ENCODE data around the gene RAB7B. TPM values are rescaled to one million over a fixed set of nuclear protein-coding genes. Genes with fewer than 3 reads are reported as not detected.

The RAB7B gene
- total RNA-seq, 5 donors from 2014 or later (not counting 1 experiment from before 2014, with no cell fraction given), result 0.15 to 0.22 TPM; not detected in 3

GRCh38 chr1:205943245-205943644 lies 60.0 kb downstream of the RAB7B start, which contains the start of gene SLC26A9:
Gene SLC26A9, minus strand, starts transcription at chr1:205943456. Its CDS starts 7,636 bp downstream, at chr1:205935820.
- ATAC-seq (replicated peaks in 1 of 4) (no peak), DNase-seq (no peak)
- peaks cover 53 to 69% of the 10 kb centered on the region in 2 donors for H3K27me3 Mint-ChIP-seq
- no peaks in the 10 kb centered on the region for H3K4me1 Mint-ChIP-seq
- 100% methylated on average over 1 of the region's 7 CpGs for WGBS (ENCODE audit: insufficient coverage)
- Histone ChIP-seq H3K9me3 (no peaks in the 10 kb centered on the region), H3K27me3 (replicated peaks in 1 of 2; ENCODE audit: control insufficient read depth in 2 of 2, extremely low read depth in 1 of 2, insufficient read depth in 2 of 2, low read length in 1 of 2) (peaks cover 0 to 68% of the 10 kb centered on the region in 2 experiments), H3K36me3 (ENCODE audit: control insufficient read depth in 2 of 2, extremely low read depth in 1 of 2, insufficient read depth in 1 of 2, low read length in 1 of 2) (no peaks in the 10 kb centered on the region), H3K4me3 (ENCODE audit: control insufficient read depth in 1 of 2, extremely low read depth in 1 of 2, low read length in 1 of 2) (no peak within 1 kb of the TSS), H3K27ac (ENCODE audit: low read length) (no peak within 1 kb of the TSS), H3K4me1 (ENCODE audit: control insufficient read depth in 1 of 2, extremely low read depth in 1 of 2, insufficient read depth in 2 of 2, low read length in 2 of 2) (no peaks in the 10 kb centered on the region)
- ChIA-PET CTCF (no interaction called here), POLR2A (no interaction called here)
- H3K36me3 Mint-ChIP-seq, result no peaks in the 10 kb centered on the region
- H3K9me3 Mint-ChIP-seq, result no peaks in the 10 kb centered on the region
- H3K4me3 Mint-ChIP-seq, result no peak within 1 kb of the TSS
- H3K27ac Mint-ChIP-seq, result no peak within 1 kb of the TSS

GRCh38 chr1:205942631-205943159 lies 60.5 kb downstream of the RAB7B start:
- Mint-ChIP-seq H3K36me3 (no peaks in the 10 kb centered on the region), H3K9me3 (no peaks in the 10 kb centered on the region), H3K27ac (no peak overlapping the region), H3K4me3 (no peak overlapping the region), H3K4me1 (no peaks in the 10 kb centered on the region), H3K27me3 (peaks cover 57 to 71% of the 10 kb centered on the region in 2 donors)
- no peaks in the 10 kb centered on the region for H3K4me1 ChIP-seq (ENCODE audit: control insufficient read depth in 1 of 2, extremely low read depth in 1 of 2, insufficient read depth in 2 of 2, low read length in 2 of 2)
- ChIA-PET CTCF (no interaction called here), POLR2A (no interaction called here)
- H3K4me3 ChIP-seq (ENCODE audit: control insufficient read depth in 1 of 2, extremely low read depth in 1 of 2, low read length in 1 of 2), result no peak overlapping the region
- no peak overlapping the region for H3K27ac ChIP-seq (ENCODE audit: low read length)
- no peaks in the 10 kb centered on the region for H3K9me3 ChIP-seq
- no peak for ATAC-seq (replicated peaks in 1 of 4)
- no peak for DNase-seq
- WGBS (ENCODE audit: insufficient coverage), result 66% methylated on average over 3 of the region's 12 CpGs
- no peaks in the 10 kb centered on the region for H3K36me3 ChIP-seq (ENCODE audit: control insufficient read depth in 2 of 2, extremely low read depth in 1 of 2, insufficient read depth in 1 of 2, low read length in 1 of 2)
- H3K27me3 ChIP-seq (replicated peaks in 1 of 2; ENCODE audit: control insufficient read depth in 2 of 2, extremely low read depth in 1 of 2, insufficient read depth in 2 of 2, low read length in 1 of 2), result peaks cover 0 to 67% of the 10 kb centered on the region in 2 experiments

- Mint-ChIP-seq H3K9me3 (no peaks in the 10 kb centered on the region), H3K27ac (no peak overlapping the region), H3K4me3 (no peak overlapping the region), H3K36me3 (no peaks in the 10 kb centered on the region), H3K27me3 (peaks cover 67 to 76% of the 10 kb centered on the region in 2 donors), H3K4me1 (no peaks in the 10 kb centered on the region)
- ATAC-seq (replicated peaks in 1 of 4) (no peak), DNase-seq (no peak)
- WGBS (ENCODE audit: insufficient coverage), result 67% methylated on average over 3 of the region's 5 CpGs
- ChIA-PET CTCF (no interaction called here), POLR2A (no interaction called here)
- Histone ChIP-seq H3K27me3 (replicated peaks in 1 of 2; ENCODE audit: control insufficient read depth in 2 of 2, extremely low read depth in 1 of 2, insufficient read depth in 2 of 2, low read length in 1 of 2) (peaks cover 0 to 71% of the 10 kb centered on the region in 2 experiments), H3K9me3 (no peaks in the 10 kb centered on the region), H3K4me3 (ENCODE audit: control insufficient read depth in 1 of 2, extremely low read depth in 1 of 2, low read length in 1 of 2) (no peak overlapping the region), H3K27ac (ENCODE audit: low read length) (no peak overlapping the region), H3K36me3 (ENCODE audit: control insufficient read depth in 2 of 2, extremely low read depth in 1 of 2, insufficient read depth in 1 of 2, low read length in 1 of 2) (no peaks in the 10 kb centered on the region), H3K4me1 (ENCODE audit: control insufficient read depth in 1 of 2, extremely low read depth in 1 of 2, insufficient read depth in 2 of 2, low read length in 2 of 2) (no peaks in the 10 kb centered on the region)
Observed at GRCh38 chr1:205940710-205941109, 62.5 kb downstream of the RAB7B start.

- Histone ChIP-seq H3K27ac (ENCODE audit: low read length) (no peak overlapping the region), H3K27me3 (replicated peaks in 1 of 2; ENCODE audit: control insufficient read depth in 2 of 2, extremely low read depth in 1 of 2, insufficient read depth in 2 of 2, low read length in 1 of 2) (peaks cover 0 to 78% of the 10 kb centered on the region in 2 experiments), H3K4me3 (ENCODE audit: control insufficient read depth in 1 of 2, extremely low read depth in 1 of 2, low read length in 1 of 2) (no peak overlapping the region), H3K9me3 (no peaks in the 10 kb centered on the region), H3K36me3 (ENCODE audit: control insufficient read depth in 2 of 2, extremely low read depth in 1 of 2, insufficient read depth in 1 of 2, low read length in 1 of 2) (no peaks in the 10 kb centered on the region), H3K4me1 (ENCODE audit: control insufficient read depth in 1 of 2, extremely low read depth in 1 of 2, insufficient read depth in 2 of 2, low read length in 2 of 2) (no peaks in the 10 kb centered on the region)
- no peaks in the 10 kb centered on the region for H3K36me3 Mint-ChIP-seq
- no CpG with 5 or more reads among the region's 7 CpGs for WGBS (ENCODE audit: insufficient coverage)
- no peak overlapping the region for H3K27ac Mint-ChIP-seq
- H3K27me3 Mint-ChIP-seq, result peaks cover 61 to 72% of the 10 kb centered on the region in 2 donors
- H3K9me3 Mint-ChIP-seq, result no peaks in the 10 kb centered on the region
- DNase-seq (peak in 3 of 35 experiments; percentile 5 to 8 (median 5)), ATAC-seq (replicated peaks in 1 of 4) (no peak)
- ChIA-PET POLR2A (no interaction called here), CTCF (no interaction called here)
- H3K4me3 Mint-ChIP-seq, result no peak overlapping the region
- H3K4me1 Mint-ChIP-seq, result no peaks in the 10 kb centered on the region
Observed at GRCh38 chr1:205939690-205940330, 63.4 kb downstream of the RAB7B start.

- H3K9me3 ChIP-seq, result no peaks in the 10 kb centered on the region
- H3K4me1 ChIP-seq (ENCODE audit: control insufficient read depth in 1 of 2, extremely low read depth in 1 of 2, insufficient read depth in 2 of 2, low read length in 2 of 2), result no peaks in the 10 kb centered on the region
- WGBS (ENCODE audit: insufficient coverage), result 100% methylated on average over 1 of the region's 1 CpG
- no peak overlapping the region for H3K27ac ChIP-seq (ENCODE audit: low read length)
- Mint-ChIP-seq H3K27me3 (peaks cover 55 to 69% of the 10 kb centered on the region in 2 donors), H3K4me3 (no peak overlapping the region), H3K27ac (no peak overlapping the region), H3K9me3 (no peaks in the 10 kb centered on the region), H3K4me1 (no peaks in the 10 kb centered on the region), H3K36me3 (no peaks in the 10 kb centered on the region)
- DNase-seq (no peak), ATAC-seq (replicated peaks in 1 of 4) (no peak)
- H3K36me3 ChIP-seq (ENCODE audit: control insufficient read depth in 2 of 2, extremely low read depth in 1 of 2, insufficient read depth in 1 of 2, low read length in 1 of 2), result no peaks in the 10 kb centered on the region
- POLR2A ChIA-PET, result no interaction called here
- H3K27me3 ChIP-seq (replicated peaks in 1 of 2; ENCODE audit: control insufficient read depth in 2 of 2, extremely low read depth in 1 of 2, insufficient read depth in 2 of 2, low read length in 1 of 2), result peaks cover 0 to 75% of the 10 kb centered on the region in 2 experiments
- CTCF ChIA-PET, result no interaction called here
- H3K4me3 ChIP-seq (ENCODE audit: control insufficient read depth in 1 of 2, extremely low read depth in 1 of 2, low read length in 1 of 2), result no peak overlapping the region
Observed at GRCh38 chr1:205938682-205939081, 64.5 kb downstream of the RAB7B start.

- ChIA-PET CTCF (no interaction called here), POLR2A (no interaction called here)
- H3K9me3 Mint-ChIP-seq, result no peaks in the 10 kb centered on the region
- WGBS (ENCODE audit: insufficient coverage), result 76% methylated on average over 6 of the region's 7 CpGs
- Histone ChIP-seq H3K4me1 (ENCODE audit: control insufficient read depth in 1 of 2, extremely low read depth in 1 of 2, insufficient read depth in 2 of 2, low read length in 2 of 2) (no peaks in the 10 kb centered on the region), H3K27me3 (replicated peaks in 1 of 2; ENCODE audit: control insufficient read depth in 2 of 2, extremely low read depth in 1 of 2, insufficient read depth in 2 of 2, low read length in 1 of 2) (peaks cover 0 to 67% of the 10 kb centered on the region in 2 experiments), H3K4me3 (ENCODE audit: control insufficient read depth in 1 of 2, extremely low read depth in 1 of 2, low read length in 1 of 2) (no peak overlapping the region), H3K36me3 (ENCODE audit: control insufficient read depth in 2 of 2, extremely low read depth in 1 of 2, insufficient read depth in 1 of 2, low read length in 1 of 2) (no peaks in the 10 kb centered on the region), H3K9me3 (no peaks in the 10 kb centered on the region), H3K27ac (ENCODE audit: low read length) (no peak overlapping the region)
- ATAC-seq (replicated peaks in 1 of 4), result no peak
- H3K4me1 Mint-ChIP-seq, result no peaks in the 10 kb centered on the region
- peaks cover 59 to 66% of the 10 kb centered on the region in 2 donors for H3K27me3 Mint-ChIP-seq
- H3K4me3 Mint-ChIP-seq, result no peak overlapping the region
- no peaks in the 10 kb centered on the region for H3K36me3 Mint-ChIP-seq
- no peak overlapping the region for H3K27ac Mint-ChIP-seq
- no peak for DNase-seq
Observed at GRCh38 chr1:205936846-205937586, 66.2 kb downstream of the RAB7B start.
